Measurements from ENCODE around the gene CAMK2A. TPM values are rescaled to one million over a fixed set of nuclear protein-coding genes. Genes with fewer than 3 reads are reported as not detected.

Gene CAMK2A
- polyA plus RNA-seq, 1 of the 3 experiments (the other 2 are of a cell fraction): 0.10 TPM

- Histone ChIP-seq H3K4me3 (ENCODE audit: low read depth in 2 of 2, low read length in 1 of 2) (no peak overlapping the region), H3K9me3 (no peaks in the 10 kb centered on the region), H3K27me3 (ENCODE audit: insufficient read depth) (no peaks in the 10 kb centered on the region), H3K27ac (ENCODE audit: low read depth in 2 of 2, low read length in 1 of 2) (no peak overlapping the region), H3K4me2 (no peak overlapping the region), H3K9ac (no peak overlapping the region), H3F3A (replicated peaks; ENCODE audit: insufficient read depth) (peaks cover 11% of the 10 kb centered on the region), H3K79me2 (ENCODE audit: insufficient read depth) (no peaks in the 10 kb centered on the region), H4K20me1 (ENCODE audit: insufficient read depth) (no peaks in the 10 kb centered on the region), H3K4me1 (ENCODE audit: control insufficient read depth in 1 of 2, insufficient read depth in 2 of 2, low read depth in 1 of 2, low read length in 1 of 2) (peaks cover 14 to 19% of the 10 kb centered on the region in 2 experiments; a peak in 3 of 4 replicates), H3K36me3 (replicated peaks in 1 of 2; ENCODE audit: control insufficient read depth in 1 of 2, insufficient read depth in 2 of 2, low read length in 1 of 2) (no peaks in the 10 kb centered on the region), H3K9me2 (no peaks in the 10 kb centered on the region), H2AFZ (ENCODE audit: low read depth) (no peak overlapping the region)
- CTCF ChIA-PET: interaction anchor here (2.3 kb wide), 1 partner anchor 56 kb away, joined by 11 read pairs; no protein-coding TSS in a partner anchor
- TF ChIP-seq NFIC (IDR thresholded peaks at IDR 0.05; ENCODE audit: borderline replicate concordance): no peak
- no peak for TF ChIP-seq CTCF (IDR thresholded peaks at IDR 0.05)
- TF ChIP-seq FOXJ3 (CRISPR knock-in tag; IDR thresholded peaks at IDR 0.05): no peak
- TF ChIP-seq RFX5 (IDR thresholded peaks at IDR 0.05; ENCODE audit: low read length): no peak
- TF ChIP-seq ZBTB33 (IDR thresholded peaks at IDR 0.05; ENCODE audit: borderline replicate concordance, low read depth): no peak
- TF ChIP-seq MXI1 (IDR thresholded peaks at IDR 0.05; ENCODE audit: low read depth, low read length): no peak
- TF ChIP-seq SIN3A (IDR thresholded peaks at IDR 0.05; ENCODE audit: borderline replicate concordance, low read depth, low read length): no peak
- DNase-seq: no peak
- POLR2A ChIA-PET: no interaction called here
- no CpG with 5 or more reads among the region's 10 CpGs for WGBS (ENCODE audit: low lambda C conversion rate)
These were observed 5.0 kb upstream of the CAMK2A start for GRCh38 chr5:150294551-150295071.

GRCh38 chr5:150293091-150293941 is 3.7 kb upstream of the CAMK2A start:
- no peaks in the 10 kb centered on the region for H3K9me2 ChIP-seq
- no peaks in the 10 kb centered on the region for H3K9me3 ChIP-seq
- no peaks in the 10 kb centered on the region for H4K20me1 ChIP-seq (ENCODE audit: insufficient read depth)
- H3K4me1 ChIP-seq (ENCODE audit: control insufficient read depth in 1 of 2, insufficient read depth in 2 of 2, low read depth in 1 of 2, low read length in 1 of 2): peaks cover 14% of the 10 kb centered on the region in 2 experiments; a peak in 3 of 4 replicates
- no peak for TF ChIP-seq SMC3 (IDR thresholded peaks at IDR 0.05; ENCODE audit: low read depth, low read length)
- TF ChIP-seq IRF3 (IDR thresholded peaks at IDR 0.05; ENCODE audit: low read depth, low read length): no peak
- TF ChIP-seq FOXJ3 (CRISPR knock-in tag; IDR thresholded peaks at IDR 0.05): no peak
- TF ChIP-seq TEAD4 (IDR thresholded peaks at IDR 0.05; ENCODE audit: borderline replicate concordance, insufficient read depth): no peak
- no peak for TF ChIP-seq JUND (IDR thresholded peaks at IDR 0.05)
- TF ChIP-seq EP300 (IDR thresholded peaks at IDR 0.05; ENCODE audit: borderline replicate concordance in 1 of 2, low read depth in 1 of 2, low read length in 1 of 2): no peak
- TF ChIP-seq ELF1 (IDR thresholded peaks at IDR 0.05): no peak
- no peak for TF ChIP-seq GATA2 (CRISPR knock-in tag; IDR thresholded peaks at IDR 0.05)
- TF ChIP-seq EZH2phosphoT487 (IDR thresholded peaks at IDR 0.05; ENCODE audit: borderline replicate concordance, low read depth): no peak
- no peaks in the 10 kb centered on the region for H3K36me3 ChIP-seq (replicated peaks in 1 of 2; ENCODE audit: control insufficient read depth in 1 of 2, insufficient read depth in 2 of 2, low read length in 1 of 2)
- H3K27me3 ChIP-seq (ENCODE audit: insufficient read depth): no peaks in the 10 kb centered on the region
- no peak overlapping the region for H3K27ac ChIP-seq (ENCODE audit: low read depth in 2 of 2, low read length in 1 of 2)
- no peak overlapping the region for H3K4me3 ChIP-seq (ENCODE audit: low read depth in 2 of 2, low read length in 1 of 2)
- no peaks in the 10 kb centered on the region for H3F3A ChIP-seq (replicated peaks; ENCODE audit: insufficient read depth)
- no peak overlapping the region for H3K9ac ChIP-seq
- H3K4me2 ChIP-seq: no peak overlapping the region
- ChIA-PET POLR2A (no interaction called here), CTCF (interaction anchor here (1.4 to 2.3 kb wide), 2 partner anchors 13 to 57 kb away, joined by 4 to 11 read pairs; no protein-coding TSS in a partner anchor)
- DNase-seq: no peak
- no peak overlapping the region; the same call in 1 of the 2 replicates for H2AFZ ChIP-seq (ENCODE audit: low read depth)
- H3K79me2 ChIP-seq (ENCODE audit: insufficient read depth): no peaks in the 10 kb centered on the region
- 89% methylated on average over 6 of the region's 19 CpGs for WGBS (ENCODE audit: low lambda C conversion rate)
